Coronary artery (tissue), 2 donors: Measurements from ENCODE around the gene FRYL.
"Not testable (repeated sequence)": the region's sequence is repeated elsewhere in the genome, so short reads cannot be mapped to it uniquely, and the experiment has no call there.

ENCODE experiments used
- DNase-seq: peaks from one replicate; pipeline ENCODE4 v3.0.0-alpha.2; 2017; ENCODE audit warnings: low spot score
- H3K27ac ChIP-seq, 2 donors: fragments of 200-600 bp; sonication (generic); one replicate each; pipeline ENCODE4 v1.5.1; 2016 to 2019
- H3K4me3 ChIP-seq: fragments of 200-600 bp; sonication (generic); 2 replicates; pipeline ENCODE4 v1.5.1; 2016; ENCODE audit warnings: mild to moderate bottlenecking, moderate library complexity
- CTCF ChIP-seq: fragments of 200-600 bp; sonication (generic); IDR thresholded peaks from one replicate; pipeline ENCODE4 v1.5.1; 2019; ENCODE audit warnings: antibody characterized with exemption

The FRYL gene

DNA sequence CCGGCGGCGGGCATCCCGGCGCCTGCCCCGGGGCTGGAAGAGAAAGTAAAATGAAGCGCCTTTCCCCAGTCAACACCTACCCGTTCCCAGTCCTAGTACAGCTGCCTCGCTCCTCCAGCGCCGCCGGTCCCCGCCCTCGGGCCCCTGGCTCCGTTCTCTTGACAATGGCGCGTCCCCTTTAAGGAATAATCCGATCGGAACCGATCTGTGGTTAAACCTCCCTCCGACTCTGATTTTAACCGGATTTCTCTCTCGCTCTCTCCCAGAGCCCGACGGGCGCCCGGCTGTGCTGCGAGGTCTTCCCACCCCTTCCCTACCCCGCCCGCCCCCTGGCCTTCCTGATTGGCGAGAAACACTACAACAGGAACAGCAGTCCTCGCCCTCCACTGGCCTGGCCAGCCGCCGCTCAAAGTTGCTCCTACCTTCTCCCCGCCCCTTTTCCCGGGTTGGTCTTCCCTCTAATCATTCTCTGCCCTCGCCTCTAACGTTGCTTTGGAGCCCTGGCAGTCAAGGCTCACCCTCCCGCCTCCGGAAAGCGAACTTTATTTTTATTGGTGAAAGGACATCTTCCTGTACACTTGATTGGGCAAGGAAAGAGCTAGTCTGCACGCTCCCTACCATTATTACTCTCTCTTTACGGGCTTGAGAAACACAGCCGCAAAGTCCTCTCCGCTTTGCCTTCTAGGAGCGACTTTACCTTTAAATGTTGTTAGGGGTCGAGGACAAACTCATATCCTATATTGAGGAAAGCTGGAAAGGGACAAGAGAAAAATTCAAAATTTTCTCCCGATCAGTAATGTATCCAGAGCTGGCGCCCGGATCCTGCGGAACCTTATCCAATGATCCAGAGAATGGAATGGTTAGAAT is at the start of gene FRYL:
Gene FRYL, minus strand, starts transcription at position 282 of the 867 bp plus-strand sequence. CDS start 145,869 bp downstream, outside the sequence.
- peak; percentile 100 for DNase-seq
- no peak for TF ChIP-seq CTCF
- peak within 1 kb of the TSS; percentile 87 for H3K4me3 ChIP-seq
- H3K27ac ChIP-seq: peak within 1 kb of the TSS; percentile 90 to 92

DNA sequence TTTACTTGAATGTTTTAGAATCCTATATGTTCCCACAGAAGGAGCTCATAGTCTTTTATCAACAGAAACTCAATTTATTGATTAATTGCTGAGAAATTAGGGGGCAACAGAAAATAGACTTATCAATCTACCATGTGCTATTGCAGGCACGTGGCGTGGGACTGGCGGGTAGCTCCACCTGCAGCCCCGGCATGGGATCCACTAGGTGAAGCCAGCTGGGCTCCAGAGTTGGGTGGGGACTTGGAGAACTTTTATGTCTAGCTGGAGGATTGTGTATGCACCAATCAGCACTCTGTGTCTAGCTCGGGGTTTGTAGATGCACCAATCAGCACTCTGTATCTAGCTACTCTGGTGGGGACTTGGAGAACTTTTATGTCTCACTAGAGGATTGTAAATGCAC is 47.5 kb upstream of the FRYL start:
- H3K4me3 ChIP-seq: no peak overlapping the region
- DNase-seq: no peak
- TF ChIP-seq CTCF: no peak
- no peak overlapping the region for H3K27ac ChIP-seq

GRCh38 chr4:48821431-48821830 is 41.4 kb upstream of the FRYL start:
- not testable (repeated sequence) for H3K27ac ChIP-seq, DNase-seq

GRCh38 chr4:48816971-48817370 is 36.9 kb upstream of the FRYL start:
- no peak for DNase-seq
- Histone ChIP-seq H3K4me3 (no peak overlapping the region), H3K27ac (no peak overlapping the region)
- no peak for TF ChIP-seq CTCF

More at GRCh38 chr4:48821431-48821830, 41.4 kb upstream of the FRYL start:
- H3K4me3 ChIP-seq: not testable (repeated sequence)

DNA sequence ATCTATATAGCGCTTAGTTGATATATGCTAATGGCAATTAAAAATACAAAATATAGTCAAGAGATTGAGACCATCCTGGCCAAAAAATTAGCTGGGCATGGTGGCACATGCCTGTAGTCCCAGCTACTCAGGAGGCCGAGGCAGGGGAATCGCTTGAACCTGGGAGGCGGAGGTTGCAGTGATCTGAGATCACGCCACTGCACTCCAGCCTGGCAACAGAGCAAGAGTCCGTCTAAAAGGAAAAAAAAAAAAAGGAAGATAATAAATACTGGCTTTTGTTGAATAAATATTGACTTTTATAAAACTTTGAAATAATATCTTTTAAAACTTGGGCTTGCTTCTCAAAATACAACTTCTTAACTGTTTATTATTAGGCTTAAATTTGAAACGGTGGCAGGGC is 36.2 kb upstream of the FRYL start:
- not testable (repeated sequence) for DNase-seq, H3K27ac ChIP-seq

GRCh38 chr4:48815483-48815882 is 35.4 kb upstream of the FRYL start:
- Histone ChIP-seq H3K27ac (no peak overlapping the region), H3K4me3 (no peak overlapping the region)
- no peak for TF ChIP-seq CTCF
- DNase-seq: no peak

More for the DNA sequence above, 36.2 kb upstream of the FRYL start:
- not testable (repeated sequence) for H3K4me3 ChIP-seq

DNA sequence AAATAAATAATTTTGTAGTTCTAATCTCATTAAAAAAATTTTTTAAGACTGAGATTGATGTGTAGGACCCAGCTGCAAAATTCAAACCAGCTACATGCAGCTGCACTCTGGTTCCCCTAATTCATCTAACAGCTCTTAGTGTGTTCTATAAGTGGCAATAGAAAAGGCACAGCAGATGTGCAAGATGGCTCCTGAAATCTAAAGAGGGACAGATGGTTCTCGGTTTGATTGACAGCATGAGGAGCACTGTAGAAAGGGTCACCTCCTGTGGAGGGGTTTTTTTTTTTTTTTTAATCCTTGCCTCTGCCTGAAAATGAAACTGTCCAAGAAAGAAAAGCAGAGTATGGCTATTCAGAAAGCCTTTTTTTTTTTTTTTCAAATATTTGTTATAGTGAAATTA is 33.9 kb upstream of the FRYL start:
- Histone ChIP-seq H3K4me3 (no peak overlapping the region), H3K27ac (no peak overlapping the region)
- no peak for DNase-seq
- no peak for TF ChIP-seq CTCF

DNA sequence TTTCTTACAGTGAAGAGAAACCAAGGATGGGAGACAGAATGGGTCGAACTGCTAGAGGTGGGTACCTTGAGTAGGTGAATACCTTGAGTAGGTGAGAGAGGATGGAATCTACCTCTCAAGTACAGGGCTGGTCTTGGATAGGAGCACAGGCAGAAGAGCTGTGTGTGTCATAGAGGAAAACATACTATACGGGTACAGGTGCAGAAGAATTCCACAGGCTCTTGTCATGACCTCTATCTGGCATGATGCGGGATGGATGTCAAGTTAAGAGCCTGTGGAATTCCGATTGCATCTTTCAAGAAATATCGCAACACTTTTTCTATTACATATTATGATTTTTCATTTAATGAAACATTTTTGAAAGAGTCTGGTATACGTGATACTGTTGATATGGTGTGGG is 32.8 kb upstream of the FRYL start:
- no peak overlapping the region for H3K27ac ChIP-seq
- TF ChIP-seq CTCF: no peak
- H3K4me3 ChIP-seq: no peak overlapping the region
- DNase-seq: no peak
